ENCODE results near the gene MTHFD2L.
"Not testable (repeated sequence)": the region's sequence is repeated elsewhere in the genome, so short reads cannot be mapped to it uniquely, and the experiment has no call there.

The MTHFD2L gene

DNA sequence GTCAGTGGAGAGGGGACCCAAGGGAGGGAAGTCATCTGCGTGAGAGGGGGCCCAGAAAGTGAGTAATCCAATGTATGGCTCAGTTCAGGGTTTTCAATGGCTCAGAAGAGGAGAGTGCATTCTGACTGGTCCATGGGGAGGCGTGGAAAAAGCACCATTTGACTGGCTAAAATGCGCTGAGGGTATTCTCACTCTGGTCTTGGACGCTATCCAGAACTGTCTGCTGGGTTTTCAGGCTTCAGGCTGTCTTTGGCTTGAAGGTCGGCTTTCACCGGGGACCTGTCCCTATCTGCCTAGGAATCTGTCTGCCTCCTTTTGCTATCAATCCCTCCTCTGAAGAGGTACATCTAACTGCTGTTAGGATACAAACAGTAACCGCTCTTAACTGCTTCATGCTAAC is 176.7 kb downstream of the MTHFD2L start:
- no peaks in the 10 kb centered on the region for H3K36me3 ChIP-seq (ENCODE audit: insufficient read depth, low read length)
- H3K4me3 ChIP-seq, result no peak overlapping the region
- DNase-seq (ENCODE audit: low read depth, low spot score), result no peak
- no peak for TF ChIP-seq FOXP2 (optimal IDR thresholded peaks at IDR 0.05; ENCODE audit: control extremely low read depth, extremely low read length, insufficient read depth)
- no peak for TF ChIP-seq EZH2 (IDR thresholded peaks at IDR 0.05)
- no peak for TF ChIP-seq POLR2AphosphoS5 (IDR thresholded peaks at IDR 0.05; ENCODE audit: borderline replicate concordance, low read depth, low read length)
- H3K9me3 ChIP-seq (ENCODE audit: low read depth, low read length), result no peaks in the 10 kb centered on the region
- H3K9ac ChIP-seq (ENCODE audit: insufficient read length), result no peak overlapping the region
- no peak overlapping the region for H3K27ac ChIP-seq

DNA sequence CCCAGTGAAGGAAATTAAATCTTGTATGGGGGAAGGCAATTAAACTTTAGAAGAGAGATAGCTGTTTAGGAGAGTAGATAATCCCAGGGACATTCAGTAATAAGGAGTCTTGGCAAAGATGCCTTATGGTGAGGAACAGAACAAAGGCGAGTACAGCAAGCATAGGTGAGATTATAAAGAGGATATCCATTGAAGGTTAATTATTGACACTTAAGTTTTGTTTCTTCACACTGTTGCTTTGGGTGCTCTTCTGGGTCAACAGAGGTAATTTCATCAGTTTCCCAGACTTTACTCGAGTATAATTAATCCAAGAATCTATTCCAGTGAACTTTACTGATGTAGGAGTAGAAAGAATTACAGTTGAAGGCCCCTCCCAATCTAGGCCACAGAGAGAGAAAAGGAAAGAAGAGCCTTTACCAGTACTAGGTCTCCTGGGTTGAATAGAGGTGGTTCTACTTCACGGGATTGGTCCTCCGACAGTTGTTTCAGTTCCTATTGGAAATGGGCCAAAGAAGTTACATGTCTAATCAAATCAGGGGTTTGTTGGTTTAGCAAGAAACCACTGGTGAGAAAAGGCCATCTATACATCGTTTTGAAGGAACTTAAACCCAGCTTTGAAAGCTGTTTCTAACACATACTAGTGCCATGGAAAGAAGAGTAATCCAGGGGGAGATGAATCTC is 177.6 kb downstream of the MTHFD2L start:
- DNase-seq (ENCODE audit: low read depth, low spot score), result no peak
- no peaks in the 10 kb centered on the region for H3K36me3 ChIP-seq (ENCODE audit: insufficient read depth, low read length)
- no peaks in the 10 kb centered on the region for H3K9me3 ChIP-seq (ENCODE audit: low read depth, low read length)
- H3K4me3 ChIP-seq, result no peak overlapping the region
- TF ChIP-seq EZH2 (IDR thresholded peaks at IDR 0.05) (no peak), FOXP2 (optimal IDR thresholded peaks at IDR 0.05; ENCODE audit: control extremely low read depth, extremely low read length, insufficient read depth) (no peak), POLR2AphosphoS5 (IDR thresholded peaks at IDR 0.05; ENCODE audit: borderline replicate concordance, low read depth, low read length) (no peak)
- no peak overlapping the region for H3K9ac ChIP-seq (ENCODE audit: insufficient read length)
- no peak overlapping the region for H3K27ac ChIP-seq

DNA sequence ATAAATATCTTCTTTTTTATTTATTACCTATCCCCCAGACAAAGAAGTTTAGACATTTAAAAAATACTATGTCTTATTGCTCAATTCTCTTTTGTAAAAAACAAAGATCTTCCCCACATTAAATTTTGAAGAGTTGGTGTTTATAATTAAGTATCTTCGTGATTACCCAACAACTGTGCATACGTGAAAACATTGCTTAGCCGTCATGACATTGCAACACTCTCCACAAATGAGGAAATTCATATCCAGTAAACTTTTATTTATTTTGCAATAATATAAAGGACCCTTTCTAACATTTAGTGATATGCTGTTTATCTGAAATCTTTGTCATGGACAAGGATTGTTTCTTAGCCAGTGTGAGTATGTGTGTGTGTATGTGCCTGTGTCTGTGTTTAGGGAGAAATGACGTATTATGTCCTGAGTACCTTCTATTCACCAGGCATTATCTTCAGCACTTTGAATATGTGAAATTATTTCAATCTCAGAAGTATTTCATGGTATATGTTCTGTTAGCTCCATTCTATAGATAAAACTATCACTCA is 180.9 kb downstream of the MTHFD2L start:
- H3K27ac ChIP-seq, result no peak overlapping the region
- H3K9me3 ChIP-seq (ENCODE audit: low read depth, low read length), result no peaks in the 10 kb centered on the region
- no peak overlapping the region for H3K9ac ChIP-seq (ENCODE audit: insufficient read length)
- no peak for DNase-seq (ENCODE audit: low read depth, low spot score)
- TF ChIP-seq FOXP2 (optimal IDR thresholded peaks at IDR 0.05; ENCODE audit: control extremely low read depth, extremely low read length, insufficient read depth) (no peak), POLR2AphosphoS5 (IDR thresholded peaks at IDR 0.05; ENCODE audit: borderline replicate concordance, low read depth, low read length) (no peak), EZH2 (IDR thresholded peaks at IDR 0.05) (no peak)
- H3K36me3 ChIP-seq (ENCODE audit: insufficient read depth, low read length), result no peaks in the 10 kb centered on the region
- no peak overlapping the region for H3K4me3 ChIP-seq

DNA sequence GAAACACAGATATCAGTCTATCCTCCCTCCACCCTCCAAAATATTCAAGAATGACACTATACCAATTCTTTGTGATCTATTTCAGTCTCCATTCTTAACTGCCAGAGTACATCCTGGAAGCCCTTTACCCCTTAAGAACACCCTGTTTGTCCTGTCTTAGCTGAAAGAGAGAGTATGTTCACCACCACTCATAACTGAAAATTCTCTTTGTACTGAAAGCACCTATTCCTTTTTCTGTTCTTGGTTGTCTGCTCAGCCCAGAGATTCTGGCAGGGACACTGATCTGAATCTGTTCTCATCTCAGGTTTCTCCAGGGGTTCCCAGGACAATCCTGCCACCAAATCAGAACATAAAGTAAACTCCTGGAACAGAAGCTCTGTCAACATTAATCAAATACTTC is 181.6 kb downstream of the MTHFD2L start:
- no peaks in the 10 kb centered on the region for H3K9me3 ChIP-seq (ENCODE audit: low read depth, low read length)
- no peak overlapping the region for H3K9ac ChIP-seq (ENCODE audit: insufficient read length)
- TF ChIP-seq POLR2AphosphoS5 (IDR thresholded peaks at IDR 0.05; ENCODE audit: borderline replicate concordance, low read depth, low read length) (no peak), FOXP2 (optimal IDR thresholded peaks at IDR 0.05; ENCODE audit: control extremely low read depth, extremely low read length, insufficient read depth) (no peak), EZH2 (IDR thresholded peaks at IDR 0.05) (no peak)
- no peaks in the 10 kb centered on the region for H3K36me3 ChIP-seq (ENCODE audit: insufficient read depth, low read length)
- H3K4me3 ChIP-seq, result no peak overlapping the region
- H3K27ac ChIP-seq, result no peak overlapping the region
- DNase-seq (ENCODE audit: low read depth, low spot score), result no peak

DNA sequence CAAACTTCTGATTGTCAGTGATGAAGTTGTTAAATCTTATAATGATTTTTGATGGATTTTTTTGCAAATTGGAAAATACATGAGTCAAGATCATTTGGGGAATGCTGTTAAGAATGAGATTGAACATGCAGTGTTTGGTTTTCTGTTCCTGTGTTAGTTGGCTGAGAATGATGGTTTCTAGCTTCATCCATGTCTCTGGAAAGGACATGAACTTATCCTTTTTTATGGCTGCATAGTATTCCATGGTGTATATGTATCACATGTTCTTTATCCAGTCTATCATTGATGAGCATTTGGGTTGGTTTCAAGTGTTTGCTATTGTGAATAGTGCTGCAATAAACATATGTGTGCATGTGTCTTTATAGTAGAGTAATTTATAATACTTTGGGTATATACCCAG is 182.5 kb downstream of the MTHFD2L start:
- not testable (repeated sequence) for H3K27ac ChIP-seq; H3K36me3 ChIP-seq (ENCODE audit: insufficient read depth, low read length); H3K4me3 ChIP-seq; DNase-seq (ENCODE audit: low read depth, low spot score); H3K9me3 ChIP-seq (ENCODE audit: low read depth, low read length); H3K9ac ChIP-seq (ENCODE audit: insufficient read length)

DNA sequence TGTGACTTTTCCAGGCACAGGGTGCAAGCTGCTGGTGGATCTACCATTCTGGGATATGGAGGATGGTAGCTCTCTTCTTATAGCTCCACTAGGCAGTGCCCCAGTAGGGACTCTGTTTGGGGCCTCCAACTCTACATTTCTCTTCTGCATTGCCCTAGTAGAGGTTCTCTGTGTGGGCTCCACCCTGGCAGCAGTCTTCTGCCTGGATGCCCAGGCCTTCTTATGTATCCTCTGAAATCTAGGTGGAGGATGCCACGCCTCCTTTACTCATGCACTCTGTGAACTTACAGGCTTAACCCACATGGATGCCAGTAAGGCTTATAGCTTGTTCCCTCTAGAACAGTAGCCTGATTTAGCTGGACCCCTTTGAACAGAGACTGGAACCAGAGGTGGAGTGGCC is 186.1 kb downstream of the MTHFD2L start:
- no peak for DNase-seq (ENCODE audit: low read depth, low spot score)
- Histone ChIP-seq H3K9ac (ENCODE audit: insufficient read length) (no peak overlapping the region), H3K36me3 (ENCODE audit: insufficient read depth, low read length) (no peaks in the 10 kb centered on the region), H3K27ac (no peak overlapping the region), H3K9me3 (ENCODE audit: low read depth, low read length) (no peaks in the 10 kb centered on the region), H3K4me3 (no peak overlapping the region)
- TF ChIP-seq FOXP2 (optimal IDR thresholded peaks at IDR 0.05; ENCODE audit: control extremely low read depth, extremely low read length, insufficient read depth) (no peak), POLR2AphosphoS5 (IDR thresholded peaks at IDR 0.05; ENCODE audit: borderline replicate concordance, low read depth, low read length) (no peak), EZH2 (IDR thresholded peaks at IDR 0.05) (no peak)
